NB4 (cell line): ENCODE measurements around the gene CDH13.

Experiments
- CTCF ChIP-seq: IDR thresholded peaks from one replicate; pipeline ENCODE4 v1.5.1; 2012; ENCODE audit warnings: low read depth, low read length
- MYC ChIP-seq: IDR thresholded peaks from 2 replicates; pipeline ENCODE4 v1.6.1; 2011; ENCODE audit warnings: low read depth, low read length
- POLR2A ChIP-seq: IDR thresholded peaks from 2 replicates; pipeline ENCODE4 v1.6.1; 2011; ENCODE audit warnings: mild to moderate bottlenecking; ENCODE audit not compliant: insufficient read length; ENCODE audit errors: extremely low read depth
- TF ChIP-seq, protein P1 (sequence below): IDR thresholded peaks from 2 replicates; pipeline ENCODE4 v1.6.1; 2011; ENCODE audit warnings: low read depth, low read length

- TF ChIP-seq CTCF (no peak), POLR2A (no peak), MYC (no peak)
- TF ChIP-seq, protein P1, sequence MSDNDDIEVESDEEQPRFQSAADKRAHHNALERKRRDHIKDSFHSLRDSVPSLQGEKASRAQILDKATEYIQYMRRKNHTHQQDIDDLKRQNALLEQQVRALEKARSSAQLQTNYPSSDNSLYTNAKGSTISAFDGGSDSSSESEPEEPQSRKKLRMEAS, result no peak
These were observed 385.2 kb downstream of the CDH13 start for GRCh38 chr16:83011939-83012338.
